ENCODE data around the gene RABEPK. TPM values are rescaled to one million over a fixed set of nuclear protein-coding genes. Genes with fewer than 3 reads are reported as not detected.

The RABEPK gene
- total and polyA plus RNA-seq, 12 donors: 6.5 to 24.3 (median 10.2) TPM

GRCh38 chr9:125280945-125281344 lies 80.6 kb downstream of the RABEPK start:
- H3K27ac ChIP-seq: peak overlapping the region in 1 of 10 donors; percentile 10
- H3K4me3 ChIP-seq: no peak overlapping the region
- TF ChIP-seq CTCF (IDR thresholded peaks at IDR 0.05): no peak
- intact Hi-C loops (cut with DNase I): no loop called here
- H3K27me3 ChIP-seq: no peaks in the 10 kb centered on the region
- H3K4me1 ChIP-seq: peaks cover 0 to 19% (median 12%) of the 10 kb centered on the region in 9 donors
- H3K36me3 ChIP-seq: peaks cover 0 to 5% (median 0%) of the 10 kb centered on the region in 9 donors
- no peak for DNase-seq
- WGBS, 2 donors: 44 to 58% methylated on average over 4 of the region's 4 CpGs
- ATAC-seq: no peak
- H3K9me3 ChIP-seq: no peaks in the 10 kb centered on the region

Other genes with a start within 250 kb of the RABEPK start
- 1 to 10 TPM; 2.5 to 4.4 (median 3.6) TPM for gene SCAI, start 57.0 kb upstream of the RABEPK start, total RNA-seq
- 1 to 10 TPM in 1 of 2 donors, under 1 TPM in 1; 0.51 to 1.5 TPM for gene SCAI, start 57.0 kb upstream of the RABEPK start, polyA plus RNA-seq
- gene PPP6C, start 10.7 kb upstream of the RABEPK start, total RNA-seq: 10 to 100 TPM; 32.3 to 41.5 (median 38.5) TPM
- 10 to 100 TPM; 10.3 to 17.3 TPM for gene PPP6C, start 10.7 kb upstream of the RABEPK start, polyA plus RNA-seq
- gene HSPA5, start 40.8 kb downstream of the RABEPK start, total RNA-seq: 100 to 1,000 TPM; 184 to 329 (median 234) TPM
- gene HSPA5, start 40.8 kb downstream of the RABEPK start, polyA plus RNA-seq: 1,000 to 10,000 TPM in 1 of 2 donors, 10 to 100 TPM in 1; 50.6 to 1,022 TPM
- gene GAPVD1, start 61.3 kb downstream of the RABEPK start, total RNA-seq: 10 to 100 TPM; 27.0 to 40.0 (median 35.0) TPM
- 1 to 10 TPM; 6.9 to 7.8 TPM for gene GAPVD1, start 61.3 kb downstream of the RABEPK start, polyA plus RNA-seq